MCF 10A (cell line): ENCODE measurements around the gene NAP1L4. TPM values are rescaled to one million over a fixed set of nuclear protein-coding genes. Genes with fewer than 3 reads are reported as not detected.

Source experiments
- BruUV-seq: library from RNA; stranded (reverse); fragments of 400-500 nt; replicated peaks from 2 replicates; lab custom pipeline; 2021; lab: Mats Ljungman, UMichigan
- CTCF ChIA-PET: fragments of 300-600 bp; sonication (Branson Sonifier 250); formaldehyde crosslinking; extraction: SDS; loops from one replicate; lab custom pipeline; 2021; ENCODE audit warnings: antibody characterized with exemption, inconsistent platforms; lab: Yijun Ruan, JAX
- POLR2A ChIA-PET: fragments of 300-600, 350-650 bp; sonication (Branson Sonifier 250); formaldehyde crosslinking; extraction: SDS; loops from one replicate; lab custom pipeline; 2020; ENCODE audit warnings: antibody characterized with exemption, inconsistent platforms; lab: Yijun Ruan, JAX
- DNase-seq: peaks from one replicate; pipeline ENCODE4 v3.0.0-alpha.2; 2018; ENCODE audit not compliant: unreplicated experiment
- H3K27ac Mint-ChIP-seq: one replicate; pipeline ENCODE4 v1.8.0; 2022; ENCODE audit warnings: mild to moderate bottlenecking, low read depth, mixed read lengths; ENCODE audit not compliant: unreplicated experiment
- H3K27me3 Mint-ChIP-seq: one replicate; pipeline ENCODE4 v1.8.0; 2022; ENCODE audit warnings: mixed read lengths; ENCODE audit not compliant: insufficient read depth, unreplicated experiment
- H3K36me3 Mint-ChIP-seq: one replicate; pipeline ENCODE4 v1.8.0; 2022; ENCODE audit warnings: mild to moderate bottlenecking, moderate library complexity, mixed read lengths; ENCODE audit not compliant: insufficient read depth, unreplicated experiment
- H3K4me1 Mint-ChIP-seq: one replicate; pipeline ENCODE4 v1.8.0; 2022; ENCODE audit warnings: mixed read lengths; ENCODE audit not compliant: insufficient read depth, unreplicated experiment
- H3K4me3 Mint-ChIP-seq: one replicate; pipeline ENCODE4 v1.8.0; 2022; ENCODE audit warnings: mild to moderate bottlenecking, moderate library complexity, mixed read lengths; ENCODE audit not compliant: unreplicated experiment
- H3K9me3 Mint-ChIP-seq: one replicate; pipeline ENCODE4 v1.8.0; 2022; ENCODE audit warnings: mixed read lengths; ENCODE audit not compliant: unreplicated experiment
- CTCF ChIP-seq: fragments of 200-600 bp; IDR thresholded peaks from one replicate; pipeline ENCODE4 v1.8.0; 2022; ENCODE audit warnings: antibody characterized with exemption, mild to moderate bottlenecking; ENCODE audit not compliant: unreplicated experiment
- intact Hi-C: fragments of 100-400 bp; cut with micrococcal nuclease; formaldehyde crosslinking; loops from 2 replicates; pipeline ENCODE4 v1.14.1; 2022
- total RNA-seq: library from RNA; stranded (reverse); gene quantifications from 2 replicates; pipeline ENCODE4 v1.2.3, GENCODE V29; 2022

Gene NAP1L4
- total RNA-seq, 1 experiment from 2014 or later, result 103 TPM

GRCh38 chr11:2963761-2964160, 28.4 kb downstream of the NAP1L4 start:
- CTCF ChIA-PET, result interaction anchor here (0.7 kb wide), 1 partner anchor 419 kb away, joined by 3 read pairs; no protein-coding TSS in a partner anchor
- no peak overlapping the region for H3K4me3 Mint-ChIP-seq
- no peak overlapping the region for H3K27ac Mint-ChIP-seq
- peaks cover 8% of the 10 kb centered on the region for H3K4me1 Mint-ChIP-seq
- H3K9me3 Mint-ChIP-seq, result no peaks in the 10 kb centered on the region
- no peak for DNase-seq
- no peak for TF ChIP-seq CTCF
- no TSS peak for BruUV-seq
- intact Hi-C loops, result no loop called here
- H3K36me3 Mint-ChIP-seq, result peaks cover 95% of the 10 kb centered on the region
- POLR2A ChIA-PET, result no interaction called here
- H3K27me3 Mint-ChIP-seq, result no peaks in the 10 kb centered on the region

- no peak for TF ChIP-seq CTCF
- Mint-ChIP-seq H3K4me1 (peaks cover 8% of the 10 kb centered on the region), H3K9me3 (no peaks in the 10 kb centered on the region), H3K27ac (no peak overlapping the region), H3K4me3 (no peak overlapping the region), H3K36me3 (peaks cover 95% of the 10 kb centered on the region), H3K27me3 (no peaks in the 10 kb centered on the region)
- no TSS peak for BruUV-seq
- ChIA-PET POLR2A (no interaction called here), CTCF (no interaction called here)
- DNase-seq, result no peak
- intact Hi-C loops, result no loop called here
Measured at GRCh38 chr11:2963112-2963754, 28.9 kb downstream of the NAP1L4 start.

GRCh38 chr11:2961080-2961479, 31.0 kb downstream of the NAP1L4 start:
- POLR2A ChIA-PET, result interaction anchor here (1.0 to 1.8 kb wide), 3 partner anchors 10 to 17 kb away, joined by 3 to 6 read pairs (median 3); no protein-coding TSS in a partner anchor
- no peak for TF ChIP-seq CTCF
- H3K4me1 Mint-ChIP-seq, result peaks cover 8% of the 10 kb centered on the region
- CTCF ChIA-PET, result no interaction called here
- no peaks in the 10 kb centered on the region for H3K27me3 Mint-ChIP-seq
- no peak overlapping the region for H3K27ac Mint-ChIP-seq
- intact Hi-C loops, result no loop called here
- no peak overlapping the region for H3K4me3 Mint-ChIP-seq
- peaks cover 96% of the 10 kb centered on the region for H3K36me3 Mint-ChIP-seq
- no peaks in the 10 kb centered on the region for H3K9me3 Mint-ChIP-seq
- DNase-seq, result no peak
- no TSS peak for BruUV-seq

GRCh38 chr11:2960139-2960538, 32.0 kb downstream of the NAP1L4 start:
- POLR2A ChIA-PET, result interaction anchor here (1.4 to 1.8 kb wide), 2 partner anchors 9 to 10 kb away, joined by 4 to 6 read pairs; no protein-coding TSS in a partner anchor

More at GRCh38 chr11:2960139-2960538, 32.0 kb downstream of the NAP1L4 start:
- peaks cover 8% of the 10 kb centered on the region for H3K4me1 Mint-ChIP-seq
- H3K27me3 Mint-ChIP-seq, result no peaks in the 10 kb centered on the region
- no peak for DNase-seq
- no TSS peak for BruUV-seq
- H3K9me3 Mint-ChIP-seq, result no peaks in the 10 kb centered on the region
- CTCF ChIA-PET, result interaction anchor here (0.6 to 0.8 kb wide), 2 partner anchors 78 to 1910 kb away, joined by 3 read pairs; no protein-coding TSS in a partner anchor
- intact Hi-C loops, result no loop called here
- H3K4me3 Mint-ChIP-seq, result no peak overlapping the region
- H3K27ac Mint-ChIP-seq, result no peak overlapping the region
- peaks cover 96% of the 10 kb centered on the region for H3K36me3 Mint-ChIP-seq
- no peak for TF ChIP-seq CTCF
